ENCODE data around the gene KNCN. TPM values are rescaled to one million over a fixed set of nuclear protein-coding genes. Genes with fewer than 3 reads are reported as not detected.

The KNCN gene
- total RNA-seq, 1 donor from 2014 or later, result not detected

DNA sequence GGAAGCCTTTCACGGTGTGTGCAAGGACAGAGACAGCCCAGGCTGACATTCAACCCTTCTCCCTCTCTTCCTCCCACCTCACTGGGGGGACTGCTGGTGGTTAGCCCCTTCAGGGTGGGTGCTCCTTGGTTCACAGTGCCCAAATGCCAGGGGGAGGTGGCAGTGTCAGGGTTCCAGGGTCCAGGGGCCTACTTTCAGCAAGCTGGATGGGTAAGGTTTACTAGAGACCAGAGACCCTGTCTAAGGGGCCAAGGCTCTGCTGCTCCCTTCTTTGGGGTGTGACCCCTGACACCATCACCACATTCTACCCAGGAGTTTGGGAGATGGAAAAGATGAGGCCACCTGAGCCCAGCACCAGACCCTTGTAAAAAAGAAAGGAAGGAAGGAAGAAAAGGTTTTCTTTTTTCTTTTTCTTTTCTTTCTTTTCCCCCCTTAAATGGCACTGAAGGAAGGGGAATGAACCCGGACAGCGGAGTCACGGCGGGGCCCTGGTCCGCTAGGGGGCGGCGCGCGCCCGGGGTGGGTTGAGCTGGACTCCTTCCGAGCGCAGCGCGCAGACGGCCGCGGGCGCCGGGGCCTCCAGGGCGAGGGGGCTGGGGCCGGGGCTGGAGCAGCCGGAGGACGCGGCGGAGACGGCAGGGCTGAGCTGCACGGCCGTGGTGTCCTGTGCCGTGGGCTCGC, 18.8 kb downstream of the KNCN start:
- Histone ChIP-seq H3K4me3 (ENCODE audit: low read depth, low read length) (peak overlapping the region; percentile 10), H3K27me3 (ENCODE audit: control insufficient read depth, insufficient read depth, low read length) (peaks cover 37% of the 10 kb centered on the region)
- DNase-seq (ENCODE audit: low read depth), result no peak

DNA sequence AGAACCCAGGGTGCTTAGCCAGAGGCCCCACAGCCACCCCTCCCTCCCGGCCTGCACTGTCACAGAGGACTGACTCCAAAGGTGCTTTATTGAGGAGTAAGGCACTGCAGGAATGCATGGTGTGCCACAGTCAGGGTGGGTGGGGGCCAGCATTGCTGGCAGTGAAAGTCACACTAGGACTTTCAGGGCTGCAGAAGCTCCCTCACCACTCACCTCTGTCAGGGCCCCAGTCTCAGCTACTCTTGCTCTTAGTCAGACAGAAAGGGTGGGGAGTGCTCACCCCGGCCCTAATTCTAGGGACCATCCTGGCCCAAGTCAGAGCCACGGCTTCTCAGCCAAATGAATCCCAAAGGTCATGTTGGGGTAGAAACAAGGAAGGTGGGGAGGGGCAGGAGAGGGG, 19.4 kb downstream of the KNCN start:
- Histone ChIP-seq H3K36me3 (ENCODE audit: control insufficient read depth, insufficient read depth, low read length) (no peaks in the 10 kb centered on the region), H3K4me3 (ENCODE audit: low read depth, low read length) (no peak overlapping the region), H3K27me3 (ENCODE audit: control insufficient read depth, insufficient read depth, low read length) (peaks cover 42% of the 10 kb centered on the region)
- TF ChIP-seq, protein P1, sequence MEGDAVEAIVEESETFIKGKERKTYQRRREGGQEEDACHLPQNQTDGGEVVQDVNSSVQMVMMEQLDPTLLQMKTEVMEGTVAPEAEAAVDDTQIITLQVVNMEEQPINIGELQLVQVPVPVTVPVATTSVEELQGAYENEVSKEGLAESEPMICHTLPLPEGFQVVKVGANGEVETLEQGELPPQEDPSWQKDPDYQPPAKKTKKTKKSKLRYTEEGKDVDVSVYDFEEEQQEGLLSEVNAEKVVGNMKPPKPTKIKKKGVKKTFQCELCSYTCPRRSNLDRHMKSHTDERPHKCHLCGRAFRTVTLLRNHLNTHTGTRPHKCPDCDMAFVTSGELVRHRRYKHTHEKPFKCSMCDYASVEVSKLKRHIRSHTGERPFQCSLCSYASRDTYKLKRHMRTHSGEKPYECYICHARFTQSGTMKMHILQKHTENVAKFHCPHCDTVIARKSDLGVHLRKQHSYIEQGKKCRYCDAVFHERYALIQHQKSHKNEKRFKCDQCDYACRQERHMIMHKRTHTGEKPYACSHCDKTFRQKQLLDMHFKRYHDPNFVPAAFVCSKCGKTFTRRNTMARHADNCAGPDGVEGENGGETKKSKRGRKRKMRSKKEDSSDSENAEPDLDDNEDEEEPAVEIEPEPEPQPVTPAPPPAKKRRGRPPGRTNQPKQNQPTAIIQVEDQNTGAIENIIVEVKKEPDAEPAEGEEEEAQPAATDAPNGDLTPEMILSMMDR (IDR thresholded peaks at IDR 0.05; ENCODE audit: insufficient read depth, low read length, poor library complexity, severe bottlenecking), result no peak
- DNase-seq (ENCODE audit: low read depth), result no peak

More for the DNA sequence above, 18.8 kb downstream of the KNCN start:
- TF ChIP-seq, protein P1 (IDR thresholded peaks at IDR 0.05; ENCODE audit: insufficient read depth, low read length, poor library complexity, severe bottlenecking), result peak; percentile 73
- H3K36me3 ChIP-seq (ENCODE audit: control insufficient read depth, insufficient read depth, low read length), result no peaks in the 10 kb centered on the region

GRCh38 chr1:46530791-46531409, 20.5 kb downstream of the KNCN start:
- Histone ChIP-seq H3K4me3 (ENCODE audit: low read depth, low read length) (no peak overlapping the region), H3K36me3 (ENCODE audit: control insufficient read depth, insufficient read depth, low read length) (no peaks in the 10 kb centered on the region), H3K27me3 (ENCODE audit: control insufficient read depth, insufficient read depth, low read length) (peaks cover 50% of the 10 kb centered on the region)
- no peak for DNase-seq (ENCODE audit: low read depth)
- TF ChIP-seq, protein P1 (IDR thresholded peaks at IDR 0.05; ENCODE audit: insufficient read depth, low read length, poor library complexity, severe bottlenecking), result peak; percentile 17

DNA sequence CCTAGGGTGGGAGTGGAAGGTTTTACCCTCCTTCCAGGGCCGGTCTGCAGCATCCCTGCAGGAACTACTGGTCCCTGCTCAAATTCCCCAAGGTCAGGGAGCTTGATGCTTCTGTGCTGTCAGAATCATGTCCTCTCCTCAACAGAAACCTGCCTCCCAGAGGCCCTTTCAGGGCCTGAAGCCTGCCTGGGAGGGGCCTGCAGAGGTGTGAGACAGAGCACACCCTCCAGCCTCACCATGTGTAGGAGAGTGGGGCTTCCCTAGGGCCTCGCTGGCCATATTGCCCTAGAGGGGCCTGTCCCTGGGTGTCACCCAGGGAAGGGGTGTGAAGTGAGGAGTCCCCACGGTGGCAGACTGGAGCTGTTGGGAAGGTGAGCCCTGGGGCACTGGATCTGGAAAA, 21.1 kb downstream of the KNCN start:
- H3K27me3 ChIP-seq (ENCODE audit: control insufficient read depth, insufficient read depth, low read length), result peaks cover 53% of the 10 kb centered on the region
- no peak overlapping the region for H3K4me3 ChIP-seq (ENCODE audit: low read depth, low read length)
- no peaks in the 10 kb centered on the region for H3K36me3 ChIP-seq (ENCODE audit: control insufficient read depth, insufficient read depth, low read length)
- TF ChIP-seq, protein P1 (IDR thresholded peaks at IDR 0.05; ENCODE audit: insufficient read depth, low read length, poor library complexity, severe bottlenecking), result no peak
- DNase-seq (ENCODE audit: low read depth), result no peak

- TF ChIP-seq, protein P1 (IDR thresholded peaks at IDR 0.05; ENCODE audit: insufficient read depth, low read length, poor library complexity, severe bottlenecking), result no peak
- no peak for DNase-seq (ENCODE audit: low read depth)
Observed at GRCh38 chr1:46529031-46529630, 22.3 kb downstream of the KNCN start.

More at GRCh38 chr1:46529031-46529630, 22.3 kb downstream of the KNCN start:
- peaks cover 52% of the 10 kb centered on the region for H3K27me3 ChIP-seq (ENCODE audit: control insufficient read depth, insufficient read depth, low read length)
- H3K4me3 ChIP-seq (ENCODE audit: low read depth, low read length), result no peak overlapping the region
- H3K36me3 ChIP-seq (ENCODE audit: control insufficient read depth, insufficient read depth, low read length), result no peaks in the 10 kb centered on the region
